ENCODE data around the gene KRTAP4-7. TPM values are rescaled to one million over a fixed set of nuclear protein-coding genes. Genes with fewer than 3 reads are reported as not detected.

Gene KRTAP4-7
- total RNA-seq, 1 experiment from 2014 or later: not detected

GRCh38 chr17:41127371-41127770, 43.4 kb downstream of the KRTAP4-7 start:
- Mint-ChIP-seq H3K4me1 (ENCODE audit: low read depth, unreplicated experiment) (peaks cover 37% of the 10 kb centered on the region), H3K4me3 (ENCODE audit: low read depth, unreplicated experiment) (no peak overlapping the region), H3K27me3 (ENCODE audit: unreplicated experiment) (no peaks in the 10 kb centered on the region), H3K36me3 (ENCODE audit: insufficient read depth, unreplicated experiment) (no peaks in the 10 kb centered on the region), H3K9me3 (ENCODE audit: low read depth, unreplicated experiment) (peaks cover 4% of the 10 kb centered on the region), H3K27ac (ENCODE audit: unreplicated experiment) (no peak overlapping the region)
- CTCF ChIA-PET: no interaction called here
- TF ChIP-seq CTCF (IDR thresholded peaks at IDR 0.05; ENCODE audit: unreplicated experiment): no peak
- no peak for DNase-seq
- BruUV-seq (replicated peaks): no TSS peak
- intact Hi-C loops (cut with micrococcal nuclease; ENCODE audit: unreplicated experiment): no loop called here

- Mint-ChIP-seq H3K36me3 (ENCODE audit: insufficient read depth, unreplicated experiment) (no peaks in the 10 kb centered on the region), H3K27me3 (ENCODE audit: unreplicated experiment) (no peaks in the 10 kb centered on the region), H3K9me3 (ENCODE audit: low read depth, unreplicated experiment) (peaks cover 4% of the 10 kb centered on the region), H3K4me1 (ENCODE audit: low read depth, unreplicated experiment) (peaks cover 44% of the 10 kb centered on the region), H3K4me3 (ENCODE audit: low read depth, unreplicated experiment) (no peak overlapping the region), H3K27ac (ENCODE audit: unreplicated experiment) (peak overlapping the region; percentile 57)
- CTCF ChIA-PET: interaction anchor here (0.5 to 1.5 kb wide), 9 partner anchors 9 to 992 kb away, joined by 3 to 8 read pairs (median 3); partner anchors contain the start of genes CASC3 and KRTAP4-6
- intact Hi-C loops (cut with micrococcal nuclease; ENCODE audit: unreplicated experiment): loop anchor here (5.0 kb wide), 1 partner anchor 175 kb away; no protein-coding TSS in a partner anchor
- no TSS peak for BruUV-seq (replicated peaks)
- no peak for TF ChIP-seq CTCF (IDR thresholded peaks at IDR 0.05; ENCODE audit: unreplicated experiment)
- no peak for DNase-seq
Observed at GRCh38 chr17:41131979-41132378, 48.0 kb downstream of the KRTAP4-7 start.

- Mint-ChIP-seq H3K36me3 (ENCODE audit: insufficient read depth, unreplicated experiment) (no peaks in the 10 kb centered on the region), H3K27ac (ENCODE audit: unreplicated experiment) (peak overlapping the region; percentile 24), H3K9me3 (ENCODE audit: low read depth, unreplicated experiment) (peaks cover 9% of the 10 kb centered on the region), H3K4me3 (ENCODE audit: low read depth, unreplicated experiment) (no peak overlapping the region), H3K27me3 (ENCODE audit: unreplicated experiment) (no peaks in the 10 kb centered on the region), H3K4me1 (ENCODE audit: low read depth, unreplicated experiment) (peaks cover 44% of the 10 kb centered on the region)
- intact Hi-C loops (cut with micrococcal nuclease; ENCODE audit: unreplicated experiment): loop anchor here (5.0 kb wide), 1 partner anchor 177 kb away; no protein-coding TSS in a partner anchor
- TF ChIP-seq CTCF (IDR thresholded peaks at IDR 0.05; ENCODE audit: unreplicated experiment): no peak
- CTCF ChIA-PET: no interaction called here
- BruUV-seq (replicated peaks): no TSS peak
- DNase-seq: no peak
Observed at GRCh38 chr17:41133880-41134735, 50.2 kb downstream of the KRTAP4-7 start.

Other genes with a start within 250 kb of the KRTAP4-7 start
- gene KRT12, start 216.9 kb upstream of the KRTAP4-7 start, total RNA-seq (2022): 2.4 and 2.7 TPM in 2 replicates
- 0.66 and 1.7 TPM in 2 replicates for gene KRT20, start 198.9 kb upstream of the KRTAP4-7 start, total RNA-seq (2022)
- gene KRT23, start 146.5 kb upstream of the KRTAP4-7 start, total RNA-seq (2022): 1,389 and 1,709 TPM in 2 replicates
- gene KRT39, start 117.2 kb upstream of the KRTAP4-7 start, total RNA-seq (2022): 0.44 TPM in 1 of 2 replicates, not detected in the other
- gene KRT40, start 99.8 kb upstream of the KRTAP4-7 start, total RNA-seq (2022): not detected in 2 replicates
- not detected in 2 replicates for gene KRTAP3-3, start 90.0 kb upstream of the KRTAP4-7 start, total RNA-seq (2022)
- not detected in 2 replicates for gene KRTAP3-2, start 84.2 kb upstream of the KRTAP4-7 start, total RNA-seq (2022)
- not detected in 2 replicates for gene KRTAP3-1, start 75.0 kb upstream of the KRTAP4-7 start, total RNA-seq (2022)
- not detected in 2 replicates for gene KRTAP1-5, start 56.9 kb upstream of the KRTAP4-7 start, total RNA-seq (2022)
- gene KRTAP1-4, start 54.0 kb upstream of the KRTAP4-7 start, total RNA-seq (2022): not detected in 2 replicates
- not detected in 2 replicates for gene KRTAP1-3, start 49.3 kb upstream of the KRTAP4-7 start, total RNA-seq (2022)
- gene KRTAP1-1, start 42.7 kb upstream of the KRTAP4-7 start, total RNA-seq (2022): 10.2 and 15.9 TPM in 2 replicates
- gene KRTAP2-1, start 36.8 kb upstream of the KRTAP4-7 start, total RNA-seq (2022): not detected in 2 replicates
- not detected in 2 replicates for gene KRTAP2-2, start 28.9 kb upstream of the KRTAP4-7 start, total RNA-seq (2022)
- 9.4 and 18.2 TPM in 2 replicates for gene KRTAP2-3, start 24.0 kb upstream of the KRTAP4-7 start, total RNA-seq (2022)
- gene KRTAP2-4, start 18.3 kb upstream of the KRTAP4-7 start, total RNA-seq (2022): not detected in 2 replicates
- gene KRTAP4-8, start 14.0 kb downstream of the KRTAP4-7 start, total RNA-seq (2022): not detected in 2 replicates
- gene KRTAP4-16, start 18.1 kb downstream of the KRTAP4-7 start, total RNA-seq (2022): not detected in 2 replicates
- gene KRTAP4-9, start 21.2 kb downstream of the KRTAP4-7 start, total RNA-seq (2022): not detected in 2 replicates
- gene KRTAP4-11, start 34.2 kb downstream of the KRTAP4-7 start, total RNA-seq (2022): not detected in 2 replicates
- gene KRTAP4-12, start 40.0 kb downstream of the KRTAP4-7 start, total RNA-seq (2022): not detected in 2 replicates
- gene KRTAP4-6, start 56.4 kb downstream of the KRTAP4-7 start, total RNA-seq (2022): not detected in 2 replicates
- gene KRTAP4-5, start 65.7 kb downstream of the KRTAP4-7 start, total RNA-seq (2022): not detected in 2 replicates
- not detected in 2 replicates for gene KRTAP4-4, start 76.6 kb downstream of the KRTAP4-7 start, total RNA-seq (2022)
- gene KRTAP4-3, start 84.1 kb downstream of the KRTAP4-7 start, total RNA-seq (2022): not detected in 2 replicates
- gene KRTAP4-2, start 94.1 kb downstream of the KRTAP4-7 start, total RNA-seq (2022): not detected in 2 replicates
- gene KRTAP4-1, start 100.8 kb downstream of the KRTAP4-7 start, total RNA-seq (2022): not detected in 2 replicates
- gene KRTAP9-1, start 105.7 kb downstream of the KRTAP4-7 start, total RNA-seq (2022): not detected in 2 replicates
- gene KRTAP9-2, start 142.5 kb downstream of the KRTAP4-7 start, total RNA-seq (2022): not detected in 2 replicates
- not detected in 2 replicates for gene KRTAP9-3, start 148.3 kb downstream of the KRTAP4-7 start, total RNA-seq (2022)
- not detected in 2 replicates for gene KRTAP9-8, start 153.8 kb downstream of the KRTAP4-7 start, total RNA-seq (2022)
- not detected in 2 replicates for gene KRTAP9-4, start 165.5 kb downstream of the KRTAP4-7 start, total RNA-seq (2022)
- not detected in 2 replicates for gene KRTAP9-9, start 171.2 kb downstream of the KRTAP4-7 start, total RNA-seq (2022)
- gene KRTAP9-6, start 181.2 kb downstream of the KRTAP4-7 start, total RNA-seq (2022): not detected in 2 replicates
- gene KRTAP9-7, start 191.5 kb downstream of the KRTAP4-7 start, total RNA-seq (2022): not detected in 2 replicates
- not detected in 2 replicates for gene KRTAP29-1, start 218.7 kb downstream of the KRTAP4-7 start, total RNA-seq (2022)
- not detected in 2 replicates for gene KRTAP16-1, start 225.2 kb downstream of the KRTAP4-7 start, total RNA-seq (2022)
- not detected in 2 replicates for gene KRTAP17-1, start 231.6 kb downstream of the KRTAP4-7 start, total RNA-seq (2022)